Measurements from ENCODE around the gene VSNL1.

GRCh38 chr2:17583166-17583565, 42.7 kb downstream of the VSNL1 start:
- TF ChIP-seq CTCF (conservative IDR thresholded peaks at IDR 0.05 in 1 of 2, IDR thresholded peaks at IDR 0.05 in 1 of 2; ENCODE audit: low read depth in 1 of 2, low read length in 2 of 2) (no peak), EZH2 (IDR thresholded peaks at IDR 0.05; ENCODE audit: low read length, missing control alignments) (no peak)

Data from fibroblast of lung (primary cell).